Raji (cell line): ENCODE data around the gene GMDS.

Experiments
- POLR2A ChIP-seq: IDR thresholded peaks from 2 replicates; pipeline ENCODE4 v1.6.1; 2011; ENCODE audit warnings: low read depth, low read length, control low read depth; ENCODE audit not compliant: insufficient read depth

Gene GMDS

DNA sequence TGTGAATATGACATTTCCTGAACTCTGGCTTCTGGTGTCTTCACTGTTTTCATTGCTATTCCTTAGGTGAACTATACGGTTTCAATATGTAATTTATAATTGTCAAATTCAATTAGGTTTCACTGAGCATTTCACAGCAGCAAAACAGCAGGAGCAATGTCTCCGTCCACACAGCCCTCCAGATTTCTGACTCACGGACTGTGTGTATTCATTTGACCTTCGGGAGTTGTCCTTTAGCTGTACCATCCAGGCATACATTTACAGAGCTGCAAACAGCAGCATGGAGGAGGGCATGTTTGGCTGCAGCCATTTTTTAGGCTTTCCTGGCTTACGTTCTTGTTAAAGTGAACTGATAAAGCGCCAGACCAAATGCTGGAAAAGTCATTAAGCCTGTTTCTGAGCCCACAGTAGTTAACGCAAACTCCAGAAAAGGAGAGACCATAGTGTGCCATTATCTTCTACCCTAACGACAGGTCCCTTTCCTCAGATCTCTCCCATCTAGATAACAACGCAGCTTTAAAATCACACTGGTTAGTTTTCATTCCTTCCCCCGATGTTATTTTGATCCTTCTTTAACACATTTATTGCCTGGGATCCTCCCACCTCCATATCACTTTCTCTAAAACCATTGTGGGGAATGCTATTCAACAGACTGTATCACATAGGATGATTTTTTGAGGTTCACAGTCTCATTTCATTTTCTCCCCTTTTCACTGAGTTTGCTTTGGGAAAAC lies 617.4 kb downstream of the GMDS start:
- no peak for TF ChIP-seq POLR2A

DNA sequence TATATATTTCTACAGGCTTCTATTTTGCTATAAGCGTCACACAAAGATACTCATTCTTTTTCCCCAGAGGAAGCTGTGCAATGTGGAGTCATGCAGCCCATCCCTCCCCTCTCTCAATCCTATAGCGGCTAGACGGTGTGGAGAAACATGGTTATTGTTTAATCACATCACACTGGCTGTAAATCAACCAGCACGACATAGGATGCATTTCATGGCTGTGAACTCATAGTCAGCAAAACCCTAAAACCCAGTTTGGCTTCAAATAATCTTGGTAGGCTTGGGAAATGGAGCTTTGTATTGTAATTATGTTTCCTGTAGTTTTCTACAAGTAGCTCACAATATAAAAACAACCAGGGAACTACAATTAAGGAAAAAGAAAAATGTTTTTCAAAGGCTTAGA lies 618.9 kb downstream of the GMDS start:
- TF ChIP-seq POLR2A: no peak

DNA sequence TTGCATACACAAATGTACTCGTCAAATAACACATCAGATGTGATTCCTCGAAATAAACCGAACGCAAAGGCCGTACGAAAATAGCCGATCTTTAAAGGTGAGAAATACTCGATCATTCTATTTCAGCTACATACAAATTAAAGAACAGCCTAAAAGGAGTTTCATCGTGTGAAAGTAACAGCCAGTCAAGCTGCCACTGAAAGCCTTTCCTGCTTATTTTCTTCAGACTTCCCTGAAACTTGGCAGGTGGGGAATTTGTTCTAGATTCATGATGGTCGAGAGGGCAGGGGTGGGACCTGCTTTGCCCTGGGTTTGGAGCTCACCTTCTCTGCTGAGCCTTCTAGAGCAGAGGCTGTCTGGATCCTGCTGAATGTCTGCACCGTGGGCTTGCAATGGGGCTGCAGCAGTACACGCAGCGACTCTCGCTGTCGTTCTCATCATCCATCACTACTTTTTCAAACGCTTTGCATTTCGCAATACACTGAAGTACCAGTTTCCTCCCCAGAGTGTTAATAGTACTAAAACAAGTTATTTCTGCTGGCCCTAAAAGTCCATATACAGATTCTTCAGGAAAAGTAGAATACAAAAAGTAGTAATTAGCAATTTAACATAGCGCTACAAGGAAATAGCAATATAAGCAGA lies 619.5 kb downstream of the GMDS start:
- no peak for TF ChIP-seq POLR2A

DNA sequence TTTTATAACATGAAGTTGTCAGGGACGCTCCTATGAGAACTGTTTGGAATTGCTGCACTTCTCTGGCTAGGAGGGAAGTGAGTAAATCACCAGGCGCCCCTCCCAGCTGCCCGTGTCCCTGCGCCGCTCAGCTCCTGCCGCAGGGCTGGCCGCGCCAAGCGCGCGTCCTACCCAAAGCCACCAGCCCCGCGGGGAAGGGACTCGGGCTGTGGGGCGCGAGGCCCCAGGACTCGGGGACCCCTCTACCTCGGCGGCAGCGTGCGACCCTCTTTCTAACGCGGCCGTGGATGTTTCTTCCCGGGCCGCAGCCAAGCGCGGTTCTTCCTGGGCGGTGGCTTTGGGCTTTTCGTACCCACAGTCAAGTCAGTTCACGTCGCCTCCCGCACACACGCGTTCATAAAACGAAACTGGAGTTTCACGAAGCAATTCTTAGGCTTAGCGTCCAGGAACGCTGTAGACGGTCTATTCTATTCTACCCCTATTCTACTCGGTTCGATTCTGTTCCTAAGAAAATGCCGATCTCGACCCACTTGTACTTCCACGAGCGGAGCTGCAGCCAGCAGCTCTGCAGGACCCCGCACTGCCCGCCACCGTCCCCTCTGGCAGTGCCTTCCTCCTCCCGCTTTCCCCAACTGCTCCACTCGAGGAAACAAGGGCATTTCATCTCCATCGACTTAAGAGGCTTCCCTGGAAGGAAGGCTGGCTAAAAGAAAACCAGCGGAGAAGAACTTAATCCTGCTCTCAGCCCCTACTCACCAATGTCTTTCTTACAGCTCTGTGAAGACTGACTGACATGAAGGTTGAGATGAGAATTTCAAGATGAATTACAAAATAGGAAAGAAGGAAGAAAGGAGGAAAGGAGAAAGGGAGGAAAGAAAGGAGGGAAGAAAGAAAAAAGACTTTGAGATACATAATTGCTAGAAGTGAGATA lies 620.3 kb downstream of the GMDS start:
- no peak for TF ChIP-seq POLR2A

DNA sequence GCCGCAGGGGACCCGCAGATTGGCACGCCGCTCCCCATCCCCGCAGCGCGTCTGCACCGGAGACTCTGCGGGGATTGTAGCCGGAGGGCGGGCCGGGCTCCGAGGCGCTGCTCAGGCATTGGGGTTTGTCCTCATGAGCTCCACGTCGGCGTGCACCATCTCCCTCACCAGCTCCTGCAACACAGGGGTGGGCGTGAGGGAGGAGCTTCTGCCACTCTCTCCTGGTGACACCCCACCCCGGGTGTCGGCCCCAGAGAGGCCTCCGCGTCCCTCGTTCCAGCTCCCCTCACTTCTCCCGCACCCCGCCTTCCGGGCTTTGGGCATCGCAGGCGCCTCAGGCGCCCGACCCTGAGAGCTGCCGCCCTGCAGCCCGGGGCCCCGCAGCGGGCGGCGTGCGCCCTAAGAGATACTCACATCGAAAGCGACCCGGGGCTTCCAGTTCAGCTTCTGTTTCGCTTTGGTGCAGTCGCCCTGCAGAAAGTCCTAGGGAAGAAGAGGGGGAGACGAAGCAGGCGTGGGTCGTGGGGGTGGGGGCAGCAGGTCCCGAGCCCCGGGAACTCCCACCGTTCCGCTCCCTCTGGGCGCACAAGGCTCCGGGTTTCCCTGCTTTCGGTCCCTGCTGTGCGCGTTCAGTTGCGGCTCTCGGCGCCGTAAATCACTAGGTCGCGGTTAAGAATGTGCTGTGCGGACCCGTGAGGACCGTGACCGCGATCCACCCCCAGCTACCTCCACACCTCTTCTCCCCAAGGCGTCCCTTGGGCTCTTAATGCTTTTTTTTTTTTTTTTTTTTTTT lies 621.2 kb downstream of the GMDS start:
- TF ChIP-seq POLR2A: no peak

DNA sequence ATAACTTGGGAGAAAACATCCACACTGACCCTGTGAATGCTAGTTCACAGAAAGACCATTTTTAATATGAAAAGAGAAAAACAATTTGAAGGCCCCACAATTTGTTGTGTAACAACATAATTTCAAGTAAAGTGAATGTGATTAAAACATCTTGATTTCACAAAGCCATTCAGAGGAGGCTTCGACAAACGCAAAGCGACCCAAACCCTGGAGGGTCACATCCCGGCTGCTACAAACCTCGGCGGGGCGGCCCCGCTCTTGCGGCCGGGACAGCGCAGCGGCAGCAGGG lies 621.7 kb downstream of the GMDS start:
- TF ChIP-seq POLR2A: no peak

DNA sequence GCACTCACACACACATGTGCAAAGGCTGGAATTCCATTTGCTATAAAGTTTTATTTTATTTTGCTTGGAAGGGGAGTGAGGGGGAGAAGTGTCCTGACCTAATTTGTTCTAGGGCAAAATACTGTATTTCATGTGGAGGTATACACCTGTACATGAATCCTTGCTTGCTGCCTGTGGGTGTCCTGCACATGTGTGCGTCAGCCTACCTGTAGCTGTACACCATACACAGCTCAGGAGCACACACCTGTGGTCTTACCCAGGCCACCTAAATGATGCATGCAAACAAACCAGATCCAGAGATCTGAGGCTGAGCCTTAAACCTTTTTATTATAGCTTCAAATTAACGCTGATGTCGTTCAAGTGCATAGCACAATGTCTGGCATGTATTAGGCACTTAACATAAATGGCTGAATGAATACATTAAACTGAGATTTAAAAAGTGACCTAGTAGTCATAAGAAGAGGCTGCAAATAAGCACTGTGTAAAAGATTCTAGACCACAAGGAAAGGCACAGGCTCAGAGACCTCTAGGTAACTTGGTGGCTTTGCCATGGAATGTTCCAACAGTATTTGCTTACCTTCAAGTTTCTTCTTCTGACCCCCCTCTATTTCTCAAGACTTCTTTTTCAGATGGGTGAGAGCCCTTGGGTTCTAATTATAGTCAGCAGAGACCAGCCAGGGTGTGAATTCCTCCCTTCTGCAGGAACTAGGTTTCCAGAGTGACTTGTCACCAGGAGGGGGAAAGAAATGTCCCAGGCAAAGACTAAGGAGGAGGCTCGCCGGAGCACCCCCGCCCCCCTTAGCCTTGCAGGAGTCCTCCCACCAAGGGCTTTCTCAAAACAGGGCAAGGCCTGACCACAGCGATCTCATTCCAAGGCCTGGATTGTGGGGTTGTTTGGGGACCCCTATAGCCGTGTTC lies 622.3 kb downstream of the GMDS start:
- TF ChIP-seq POLR2A: no peak

DNA sequence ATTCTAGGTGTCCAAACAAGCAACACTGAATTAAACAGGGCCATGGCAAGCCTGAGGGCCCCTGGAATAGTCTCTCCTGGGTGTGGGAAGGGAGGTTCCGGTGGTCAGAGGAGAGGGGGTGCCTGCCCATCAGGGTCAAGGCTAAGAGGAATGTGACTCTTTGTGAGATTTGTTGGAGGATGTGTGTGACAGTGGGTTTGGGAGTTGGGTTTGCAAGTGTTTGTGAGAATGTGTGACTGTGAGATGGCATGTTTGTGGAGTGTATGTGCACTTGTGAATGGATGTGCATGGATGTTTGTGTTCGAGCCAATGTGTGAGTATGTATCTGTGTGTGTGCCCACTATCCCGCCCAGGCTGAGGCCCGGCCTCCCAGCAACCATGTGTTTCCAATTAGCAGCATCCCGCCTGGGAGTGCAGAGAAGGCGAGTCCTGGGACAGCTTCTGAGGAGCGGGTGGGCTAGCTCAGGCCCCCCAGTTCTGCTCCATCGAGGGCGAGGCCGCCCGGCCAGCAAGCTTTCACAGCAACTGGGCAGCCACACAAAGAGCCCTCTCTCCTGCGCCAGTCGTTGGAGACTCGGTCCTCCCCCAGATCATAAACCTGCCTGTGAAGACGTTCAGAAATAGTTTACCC lies 623.1 kb downstream of the GMDS start:
- TF ChIP-seq POLR2A: no peak

DNA sequence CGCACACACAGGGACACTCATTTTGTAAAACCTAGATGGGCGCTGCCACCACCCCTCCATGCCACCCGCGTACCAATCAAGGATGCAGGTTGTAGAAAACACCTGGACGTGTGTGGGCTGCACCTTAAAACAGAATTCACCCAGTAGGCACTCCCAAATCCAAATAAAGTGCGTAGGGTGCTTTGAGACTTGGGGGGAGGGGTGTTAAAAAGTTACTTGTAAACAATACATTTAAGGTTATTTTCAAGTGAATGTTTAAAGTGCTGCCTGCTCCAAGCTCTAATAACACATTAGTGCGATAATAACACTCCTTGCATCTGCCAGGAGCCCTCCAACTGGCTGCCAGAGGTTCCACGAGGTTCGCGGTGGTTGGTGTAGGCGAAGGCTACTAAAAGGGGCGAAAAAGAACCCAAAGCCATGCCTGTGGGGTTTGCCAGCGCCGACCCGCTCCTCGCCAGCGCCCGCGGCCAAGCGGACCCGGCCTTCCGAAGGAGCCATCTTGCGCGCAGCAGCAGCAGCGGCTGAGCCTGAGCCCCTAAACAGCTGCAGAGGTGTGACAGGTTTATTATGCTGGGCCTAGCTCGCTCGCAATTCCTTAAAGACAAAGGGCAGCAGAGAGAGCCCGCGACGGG lies 624.2 kb downstream of the GMDS start:
- TF ChIP-seq POLR2A: no peak

DNA sequence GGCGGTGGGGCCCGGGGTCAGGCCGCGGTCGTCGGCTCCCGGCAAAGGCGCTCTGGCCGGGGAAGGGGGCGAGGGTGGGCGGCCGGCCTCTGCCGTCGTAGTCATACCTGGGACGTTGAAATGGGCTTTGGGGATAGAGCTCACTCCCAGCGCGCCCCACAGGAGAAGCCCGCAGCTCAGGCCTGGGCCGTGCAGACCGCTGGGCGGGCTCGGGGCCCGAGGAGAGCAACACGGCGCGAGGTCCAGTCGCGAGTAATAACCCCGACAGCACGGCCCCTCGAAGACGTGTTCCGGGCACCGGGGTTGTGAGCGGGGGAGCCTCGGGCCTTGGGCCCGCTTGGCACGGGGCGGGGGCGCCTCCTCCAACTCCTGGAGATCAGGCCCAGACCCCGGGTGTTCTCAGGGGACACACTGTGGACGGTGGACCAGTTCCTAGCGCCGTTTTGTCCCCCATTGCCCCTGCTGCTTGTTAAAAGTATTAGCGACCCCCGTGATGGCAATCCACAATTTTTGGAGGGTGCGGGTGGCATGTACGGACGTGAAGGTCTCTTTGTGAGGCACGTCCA lies 624.8 kb downstream of the GMDS start:
- TF ChIP-seq POLR2A: no peak

DNA sequence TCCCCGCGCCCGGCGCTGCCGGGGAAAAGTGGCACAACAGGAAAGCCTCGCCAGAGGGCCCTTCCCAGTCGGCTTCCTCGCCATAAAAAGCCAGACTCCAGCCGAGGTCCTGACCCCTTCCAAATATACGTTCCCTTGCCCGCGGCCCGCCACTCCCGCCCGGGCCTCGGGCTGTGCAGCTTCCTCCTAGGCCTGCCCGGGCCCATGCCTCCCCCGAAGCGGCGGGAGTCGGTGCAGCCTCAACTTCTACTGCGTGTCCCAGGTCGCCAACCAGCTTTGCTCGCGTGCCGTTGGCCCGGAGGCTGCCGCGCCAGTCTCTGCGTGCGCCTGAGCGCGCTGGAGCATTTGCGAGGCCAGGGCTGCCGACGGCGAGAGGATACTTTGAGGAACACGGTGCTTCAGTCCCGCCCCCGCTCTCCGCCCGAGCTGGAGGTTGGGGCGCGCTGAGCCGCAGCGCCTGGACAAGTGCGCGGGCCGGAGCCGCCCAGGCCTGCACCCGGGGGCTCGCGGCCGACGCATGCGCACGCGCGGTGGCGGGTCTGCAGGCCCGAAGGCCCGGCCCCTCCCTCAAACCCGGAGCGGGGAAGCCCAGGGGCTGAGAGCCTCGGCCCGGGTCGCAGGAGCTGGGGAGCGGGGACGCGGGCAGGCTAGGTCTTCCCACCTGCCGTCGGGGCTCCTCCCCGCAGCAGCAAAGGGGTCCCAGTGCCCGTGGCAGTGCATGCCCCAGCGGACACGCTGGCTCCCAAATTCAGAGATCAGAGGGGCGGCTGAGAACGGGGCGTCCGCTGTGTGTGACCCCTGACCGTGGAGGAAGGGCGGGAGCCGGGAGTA lies 625.5 kb downstream of the GMDS start:
- TF ChIP-seq POLR2A: no peak

DNA sequence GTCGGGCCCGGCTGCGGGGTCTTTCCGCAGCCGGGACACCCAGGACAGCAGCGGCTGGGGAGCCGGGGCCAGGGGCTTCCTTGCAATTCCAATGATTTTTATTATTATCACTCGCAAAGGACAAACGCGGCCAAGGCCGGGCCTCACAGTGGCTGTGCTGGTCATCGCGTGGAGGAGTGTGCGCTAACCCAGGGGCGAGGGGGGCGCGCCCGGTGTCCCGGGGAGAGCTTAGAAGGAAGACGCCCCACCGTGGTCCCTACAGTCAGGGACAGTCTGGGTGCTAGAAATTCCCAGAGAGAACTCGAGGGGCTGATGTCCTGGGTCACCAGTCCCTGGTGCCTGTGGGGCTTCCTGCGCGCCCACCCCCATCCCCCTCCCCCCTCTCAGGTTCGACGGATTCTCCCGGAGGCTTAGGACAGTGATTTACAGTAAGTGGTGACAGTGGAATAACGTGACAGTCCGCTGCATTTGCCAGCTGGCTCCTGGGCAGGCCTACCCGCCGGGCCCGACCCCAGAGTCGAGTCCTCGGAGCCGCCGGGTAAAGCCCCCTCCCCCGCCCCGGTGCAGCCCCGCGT lies 626.2 kb downstream of the GMDS start:
- TF ChIP-seq POLR2A: no peak
